Loucy (cell line): ENCODE results near the gene PIAS1.

Experiments used
- EZH2phosphoT487 ChIP-seq: fragments of 200-600 bp; IDR thresholded peaks from 2 replicates; pipeline ENCODE4 v1.6.1; 2018; ENCODE audit warnings: antibody characterized with exemption, mild to moderate bottlenecking, moderate library complexity, borderline replicate concordance
- TF ChIP-seq, protein P1 (sequence below): fragments of 200-600 bp; sonication (generic); conservative IDR thresholded peaks from 2 replicates; pipeline ENCODE4 v1.5.1; 2014; ENCODE audit warnings: mild to moderate bottlenecking, antibody characterized with exemption, low read length

DNA sequence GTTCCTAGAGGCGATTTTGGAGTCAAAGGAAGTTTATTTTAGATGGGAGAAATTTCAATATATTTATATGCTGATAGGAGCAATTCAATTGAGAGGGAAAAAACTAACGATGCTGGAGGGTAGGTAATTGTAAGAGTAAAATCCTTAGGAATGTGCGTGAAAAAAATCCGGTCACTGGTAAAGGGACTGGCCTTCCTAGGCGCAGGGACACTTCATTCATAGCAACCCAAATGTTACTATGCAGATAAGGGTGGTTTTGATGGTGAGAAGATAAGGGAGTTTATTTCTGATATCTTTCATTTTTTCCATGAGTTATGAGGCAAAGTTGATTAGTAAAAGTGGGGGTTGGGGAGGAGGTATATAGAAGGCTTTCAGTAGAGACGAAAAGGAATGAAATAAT lies 1.1 kb upstream of the PIAS1 start:
- TF ChIP-seq, protein P1, sequence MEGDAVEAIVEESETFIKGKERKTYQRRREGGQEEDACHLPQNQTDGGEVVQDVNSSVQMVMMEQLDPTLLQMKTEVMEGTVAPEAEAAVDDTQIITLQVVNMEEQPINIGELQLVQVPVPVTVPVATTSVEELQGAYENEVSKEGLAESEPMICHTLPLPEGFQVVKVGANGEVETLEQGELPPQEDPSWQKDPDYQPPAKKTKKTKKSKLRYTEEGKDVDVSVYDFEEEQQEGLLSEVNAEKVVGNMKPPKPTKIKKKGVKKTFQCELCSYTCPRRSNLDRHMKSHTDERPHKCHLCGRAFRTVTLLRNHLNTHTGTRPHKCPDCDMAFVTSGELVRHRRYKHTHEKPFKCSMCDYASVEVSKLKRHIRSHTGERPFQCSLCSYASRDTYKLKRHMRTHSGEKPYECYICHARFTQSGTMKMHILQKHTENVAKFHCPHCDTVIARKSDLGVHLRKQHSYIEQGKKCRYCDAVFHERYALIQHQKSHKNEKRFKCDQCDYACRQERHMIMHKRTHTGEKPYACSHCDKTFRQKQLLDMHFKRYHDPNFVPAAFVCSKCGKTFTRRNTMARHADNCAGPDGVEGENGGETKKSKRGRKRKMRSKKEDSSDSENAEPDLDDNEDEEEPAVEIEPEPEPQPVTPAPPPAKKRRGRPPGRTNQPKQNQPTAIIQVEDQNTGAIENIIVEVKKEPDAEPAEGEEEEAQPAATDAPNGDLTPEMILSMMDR = no peak
- no peak for TF ChIP-seq EZH2phosphoT487
